GM12875 (cell line): Measurements from ENCODE around the gene RHOF.

Source experiments
- H3K4me3 ChIP-seq: one replicate; pipeline ENCODE4 v1.5.1; 2011; ENCODE audit warnings: low read depth, low read length, control low read depth
- TF ChIP-seq, protein P1 (sequence below): IDR thresholded peaks from 2 replicates; pipeline ENCODE4 v1.5.1; 2011; ENCODE audit warnings: low read depth, mild to moderate bottlenecking, control low read depth, inconsistent platforms, low read length, moderate library complexity, borderline replicate concordance; ENCODE audit not compliant: insufficient read depth

RHOF gene

GRCh38 chr12:121830588-121831265 lies 37.2 kb upstream of the RHOF start:
- no peak overlapping the region for H3K4me3 ChIP-seq
- TF ChIP-seq, protein P1, sequence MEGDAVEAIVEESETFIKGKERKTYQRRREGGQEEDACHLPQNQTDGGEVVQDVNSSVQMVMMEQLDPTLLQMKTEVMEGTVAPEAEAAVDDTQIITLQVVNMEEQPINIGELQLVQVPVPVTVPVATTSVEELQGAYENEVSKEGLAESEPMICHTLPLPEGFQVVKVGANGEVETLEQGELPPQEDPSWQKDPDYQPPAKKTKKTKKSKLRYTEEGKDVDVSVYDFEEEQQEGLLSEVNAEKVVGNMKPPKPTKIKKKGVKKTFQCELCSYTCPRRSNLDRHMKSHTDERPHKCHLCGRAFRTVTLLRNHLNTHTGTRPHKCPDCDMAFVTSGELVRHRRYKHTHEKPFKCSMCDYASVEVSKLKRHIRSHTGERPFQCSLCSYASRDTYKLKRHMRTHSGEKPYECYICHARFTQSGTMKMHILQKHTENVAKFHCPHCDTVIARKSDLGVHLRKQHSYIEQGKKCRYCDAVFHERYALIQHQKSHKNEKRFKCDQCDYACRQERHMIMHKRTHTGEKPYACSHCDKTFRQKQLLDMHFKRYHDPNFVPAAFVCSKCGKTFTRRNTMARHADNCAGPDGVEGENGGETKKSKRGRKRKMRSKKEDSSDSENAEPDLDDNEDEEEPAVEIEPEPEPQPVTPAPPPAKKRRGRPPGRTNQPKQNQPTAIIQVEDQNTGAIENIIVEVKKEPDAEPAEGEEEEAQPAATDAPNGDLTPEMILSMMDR, result no peak

DNA sequence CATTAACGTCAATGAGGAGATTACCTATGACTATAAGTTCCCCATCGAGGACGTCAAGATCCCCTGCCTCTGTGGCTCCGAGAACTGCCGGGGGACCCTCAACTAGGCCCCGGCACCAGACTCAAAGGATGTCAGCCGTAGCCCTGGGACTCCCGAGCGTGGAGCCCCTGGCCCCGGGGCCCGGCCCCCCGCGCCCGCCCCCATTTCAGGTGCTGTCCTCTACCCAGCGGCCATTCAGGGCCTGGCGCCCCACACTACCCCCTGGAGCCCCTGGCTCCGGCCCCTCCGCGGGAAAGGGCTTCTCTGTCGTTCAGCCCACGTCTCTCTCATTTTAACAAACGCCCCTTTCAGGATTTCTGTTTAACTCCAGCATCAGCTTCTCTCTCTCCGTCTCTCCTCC lies 36.6 kb upstream of the RHOF start:
- H3K4me3 ChIP-seq, result no peak overlapping the region
- TF ChIP-seq, protein P1, result no peak

DNA sequence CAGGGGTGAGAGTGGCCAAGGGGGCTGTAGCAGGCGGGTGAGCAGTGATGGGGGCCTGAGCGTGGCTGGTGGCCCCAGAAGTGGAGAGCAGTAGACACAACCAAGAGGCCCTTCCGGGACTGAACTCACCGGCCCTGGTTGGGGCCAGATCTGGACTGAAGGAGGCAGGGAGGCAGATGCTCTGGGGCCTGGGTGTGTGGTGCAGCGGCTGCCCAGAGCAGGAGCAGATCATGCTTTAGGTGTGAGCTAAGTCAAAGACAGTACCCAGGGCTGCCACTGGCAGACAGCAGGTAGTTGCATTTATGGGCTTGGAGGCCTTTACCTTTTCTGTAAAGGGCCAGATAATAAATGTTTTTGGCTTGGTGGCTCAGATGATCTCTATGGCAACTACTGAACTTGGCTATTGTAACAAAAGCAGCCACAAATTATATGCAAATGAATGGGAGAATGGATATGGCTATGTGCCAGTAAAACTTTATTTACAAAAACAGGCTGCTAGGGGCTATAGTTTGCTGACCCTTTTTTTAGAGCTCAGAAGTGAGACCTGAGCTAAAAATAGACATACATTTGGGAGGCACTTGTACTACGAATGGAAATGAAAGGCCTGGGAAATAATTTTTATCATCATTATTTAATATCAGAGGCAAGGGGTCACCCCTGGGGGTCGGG lies 35.9 kb upstream of the RHOF start:
- TF ChIP-seq, protein P1, result no peak
- H3K4me3 ChIP-seq, result no peak overlapping the region

GRCh38 chr12:121828826-121829225 lies 35.3 kb upstream of the RHOF start:
- TF ChIP-seq, protein P1, result no peak
- no peak overlapping the region for H3K4me3 ChIP-seq

DNA sequence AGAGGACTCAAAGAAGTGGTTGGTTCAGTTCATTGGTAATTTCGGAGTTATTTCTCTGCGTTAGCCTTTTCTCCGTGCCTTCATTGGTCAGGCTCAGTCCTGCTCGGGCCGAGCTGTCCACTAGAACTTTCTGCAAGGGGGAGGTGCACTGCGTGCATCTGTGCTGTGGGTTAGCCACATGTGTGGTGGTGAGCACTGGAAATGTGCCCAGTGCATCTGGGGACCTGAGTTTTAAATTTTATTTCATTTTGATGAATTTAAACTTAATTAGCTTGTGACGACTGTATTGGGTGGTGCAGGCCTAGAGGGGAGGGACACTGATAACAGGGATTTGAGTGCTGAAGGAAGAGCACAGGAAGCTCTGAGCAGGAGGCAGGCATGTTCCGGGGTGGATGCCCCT lies 34.8 kb upstream of the RHOF start:
- TF ChIP-seq, protein P1, result no peak
- no peak overlapping the region for H3K4me3 ChIP-seq

GRCh38 chr12:121827351-121828099 lies 34.0 kb upstream of the RHOF start:
- TF ChIP-seq, protein P1, result no peak

More at GRCh38 chr12:121827351-121828099, 34.0 kb upstream of the RHOF start:
- H3K4me3 ChIP-seq, result no peak overlapping the region
